ENCODE measurements around the gene BTNL2.
"Not testable (repeated sequence)": the region's sequence is repeated elsewhere in the genome, so short reads cannot be mapped to it uniquely, and the experiment has no call there.

BTNL2 gene

DNA sequence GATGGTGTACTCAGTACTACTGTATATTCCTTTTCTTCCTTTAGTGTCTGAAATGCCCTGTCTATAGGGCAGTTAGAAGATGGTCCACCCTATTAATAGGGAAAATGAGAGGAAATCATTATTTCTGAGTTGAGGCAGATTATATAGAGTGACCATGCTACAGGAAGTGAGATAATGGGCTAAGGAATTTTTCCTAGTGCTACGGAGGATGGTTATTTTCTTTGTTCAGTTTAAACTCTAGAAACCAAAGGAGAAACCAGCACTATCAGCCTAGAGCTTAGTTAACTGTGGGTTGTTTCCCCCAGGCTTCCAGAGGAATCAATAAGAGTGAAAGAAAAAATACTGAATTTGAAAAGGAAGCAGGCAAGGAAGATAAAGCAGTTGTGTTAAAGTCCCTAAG is 35.8 kb downstream of the BTNL2 start:
- no peak overlapping the region for H3K4me3 ChIP-seq (replicated peaks; ENCODE audit: low read depth, low read length)

GRCh38 chr6:32370505-32370904 is 36.5 kb downstream of the BTNL2 start:
- no peak for TF ChIP-seq CTCF (IDR thresholded peaks at IDR 0.05; ENCODE audit: low read depth, low read length, missing control alignments)
- H3K4me3 ChIP-seq (replicated peaks; ENCODE audit: low read depth, low read length), result no peak overlapping the region

More for the DNA sequence above, 35.8 kb downstream of the BTNL2 start:
- TF ChIP-seq CTCF (IDR thresholded peaks at IDR 0.05; ENCODE audit: low read depth, low read length, missing control alignments), result no peak
- DNase-seq (ENCODE audit: extremely low read depth, low read depth), result no peak

DNA sequence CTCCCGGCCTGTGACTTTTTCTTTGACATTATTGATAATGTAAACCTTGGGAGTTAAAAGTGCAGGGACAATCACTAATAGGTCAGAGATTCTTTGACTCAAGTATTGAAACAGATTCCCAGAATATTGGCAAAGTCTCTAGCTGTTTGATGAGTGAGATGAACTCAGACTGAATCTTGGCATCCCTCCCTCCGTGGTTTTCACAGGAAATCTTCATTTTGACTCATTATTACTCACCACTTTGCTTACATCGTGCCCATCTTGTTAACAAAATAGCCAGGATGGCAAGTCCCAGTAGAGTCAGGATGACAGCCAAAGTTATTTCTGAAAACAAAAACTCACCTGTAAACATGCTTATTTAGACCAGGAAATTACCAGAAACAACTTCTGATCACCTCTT is 37.3 kb downstream of the BTNL2 start:
- TF ChIP-seq CTCF (IDR thresholded peaks at IDR 0.05; ENCODE audit: low read depth, low read length, missing control alignments), result no peak
- DNase-seq (ENCODE audit: extremely low read depth, low read depth), result peak; percentile 32
- no peak overlapping the region for H3K4me3 ChIP-seq (replicated peaks; ENCODE audit: low read depth, low read length)

More at GRCh38 chr6:32370505-32370904, 36.5 kb downstream of the BTNL2 start:
- DNase-seq (ENCODE audit: extremely low read depth, low read depth), result no peak

DNA sequence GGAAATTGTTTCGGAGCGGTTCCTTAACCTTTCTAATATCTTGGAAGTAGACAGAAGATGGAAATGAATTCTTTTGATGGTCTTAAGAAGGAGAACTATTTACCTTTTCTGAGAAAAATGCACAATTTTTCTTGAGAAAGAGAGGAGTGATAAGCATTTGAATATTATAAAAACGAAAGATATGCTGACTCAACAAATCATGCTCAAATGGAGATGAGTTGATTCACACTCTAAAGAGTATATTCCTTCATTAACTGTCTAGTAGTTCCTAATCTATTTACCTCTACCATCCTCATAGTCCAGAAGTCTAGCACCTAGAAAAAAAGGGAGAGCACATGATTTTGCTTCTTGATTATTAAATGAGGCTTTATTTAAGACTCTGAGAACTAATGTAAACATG is 39.3 kb downstream of the BTNL2 start:
- DNase-seq (ENCODE audit: extremely low read depth, low read depth), result no peak
- H3K4me3 ChIP-seq (replicated peaks; ENCODE audit: low read depth, low read length), result no peak overlapping the region
- no peak for TF ChIP-seq CTCF (IDR thresholded peaks at IDR 0.05; ENCODE audit: low read depth, low read length, missing control alignments)

DNA sequence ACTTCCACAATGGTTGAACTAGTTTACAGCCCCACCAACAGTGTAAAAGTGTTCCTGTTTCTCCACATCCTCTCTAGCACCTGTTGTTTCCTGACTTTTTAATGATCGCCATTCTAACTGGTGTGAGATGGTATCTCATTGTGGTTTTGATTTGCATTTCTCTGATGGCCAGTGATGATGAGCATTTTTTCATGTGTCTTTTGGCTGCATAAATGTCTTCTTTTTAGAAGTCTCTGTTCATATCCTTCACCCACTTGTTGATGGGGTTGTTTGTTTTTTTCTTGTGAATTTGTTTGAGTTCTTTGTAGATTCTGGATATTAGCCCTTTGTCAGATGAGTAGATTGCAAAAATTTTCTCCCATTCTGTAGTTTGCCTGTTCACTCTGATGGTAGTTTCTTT is 47.8 kb downstream of the BTNL2 start:
- H3K4me3 ChIP-seq (replicated peaks; ENCODE audit: low read depth, low read length); DNase-seq (ENCODE audit: extremely low read depth, low read depth): not testable (repeated sequence)

- H3K4me3 ChIP-seq (replicated peaks; ENCODE audit: low read depth, low read length); DNase-seq (ENCODE audit: extremely low read depth, low read depth): not testable (repeated sequence)
Observed at GRCh38 chr6:32358548-32358947, 48.4 kb downstream of the BTNL2 start.

GRCh38 chr6:32355018-32355417 is 52.0 kb downstream of the BTNL2 start:
- TF ChIP-seq CTCF (IDR thresholded peaks at IDR 0.05; ENCODE audit: low read depth, low read length, missing control alignments), result no peak
- no peak for DNase-seq (ENCODE audit: extremely low read depth, low read depth)
- H3K4me3 ChIP-seq (replicated peaks; ENCODE audit: low read depth, low read length), result no peak overlapping the region

- no peak overlapping the region for H3K4me3 ChIP-seq (replicated peaks; ENCODE audit: low read depth, low read length)
- TF ChIP-seq CTCF (IDR thresholded peaks at IDR 0.05; ENCODE audit: low read depth, low read length, missing control alignments), result no peak
- no peak for DNase-seq (ENCODE audit: extremely low read depth, low read depth)
Observed at GRCh38 chr6:32353348-32353747, 53.6 kb downstream of the BTNL2 start.

Data from HFF-Myc (cell line).